ENCODE data around the gene FRAS1. TPM values are rescaled to one million over a fixed set of nuclear protein-coding genes. Genes with fewer than 3 reads are reported as not detected.

FRAS1 gene
- total RNA-seq, 4 donors from 2014 or later, result 3.1 to 11.4 (median 6.7) TPM

DNA sequence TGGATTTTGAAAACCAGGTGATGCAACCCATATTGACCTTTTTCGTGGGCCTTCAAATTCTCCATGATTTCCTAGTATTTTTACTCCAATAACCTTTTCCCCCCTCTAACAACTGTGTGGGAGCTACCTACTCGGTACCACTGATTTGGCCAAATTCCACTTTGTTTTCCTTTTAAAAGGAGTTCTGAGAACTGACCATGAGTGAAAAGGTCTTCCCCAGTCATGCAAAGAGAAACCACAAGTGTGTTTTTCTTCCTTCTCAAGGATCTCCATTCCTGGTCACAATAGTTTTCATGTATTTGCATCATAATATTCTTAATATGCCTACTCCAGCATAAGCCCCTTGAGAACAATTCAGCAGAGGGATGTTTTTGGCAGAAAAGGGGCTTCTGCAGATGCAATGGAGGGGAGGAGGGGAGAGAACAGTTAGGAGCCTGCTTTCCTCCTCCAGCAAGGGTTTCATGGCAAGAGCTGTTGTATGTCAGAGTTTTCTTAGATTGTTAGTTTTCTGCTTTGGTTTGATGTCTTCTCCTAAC is 299.2 kb downstream of the FRAS1 start:
- WGBS, 2 donors, result 80% methylated on average over 2 of the region's 2 CpGs
- no peak overlapping the region for H3K27ac ChIP-seq
- H3K27me3 ChIP-seq, result no peaks in the 10 kb centered on the region
- intact Hi-C loops (cut with DNase I), result no loop called here
- H3K4me1 ChIP-seq, result no peaks in the 10 kb centered on the region
- TF ChIP-seq, protein P1, sequence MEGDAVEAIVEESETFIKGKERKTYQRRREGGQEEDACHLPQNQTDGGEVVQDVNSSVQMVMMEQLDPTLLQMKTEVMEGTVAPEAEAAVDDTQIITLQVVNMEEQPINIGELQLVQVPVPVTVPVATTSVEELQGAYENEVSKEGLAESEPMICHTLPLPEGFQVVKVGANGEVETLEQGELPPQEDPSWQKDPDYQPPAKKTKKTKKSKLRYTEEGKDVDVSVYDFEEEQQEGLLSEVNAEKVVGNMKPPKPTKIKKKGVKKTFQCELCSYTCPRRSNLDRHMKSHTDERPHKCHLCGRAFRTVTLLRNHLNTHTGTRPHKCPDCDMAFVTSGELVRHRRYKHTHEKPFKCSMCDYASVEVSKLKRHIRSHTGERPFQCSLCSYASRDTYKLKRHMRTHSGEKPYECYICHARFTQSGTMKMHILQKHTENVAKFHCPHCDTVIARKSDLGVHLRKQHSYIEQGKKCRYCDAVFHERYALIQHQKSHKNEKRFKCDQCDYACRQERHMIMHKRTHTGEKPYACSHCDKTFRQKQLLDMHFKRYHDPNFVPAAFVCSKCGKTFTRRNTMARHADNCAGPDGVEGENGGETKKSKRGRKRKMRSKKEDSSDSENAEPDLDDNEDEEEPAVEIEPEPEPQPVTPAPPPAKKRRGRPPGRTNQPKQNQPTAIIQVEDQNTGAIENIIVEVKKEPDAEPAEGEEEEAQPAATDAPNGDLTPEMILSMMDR (IDR thresholded peaks at IDR 0.05), result no peak
- TF ChIP-seq POLR2A (IDR thresholded peaks at IDR 0.05), result no peak
- DNase-seq, result no peak
- H3K4me3 ChIP-seq, result no peak overlapping the region
- no peaks in the 10 kb centered on the region for H3K36me3 ChIP-seq
- no peaks in the 10 kb centered on the region for H3K9me3 ChIP-seq

DNA sequence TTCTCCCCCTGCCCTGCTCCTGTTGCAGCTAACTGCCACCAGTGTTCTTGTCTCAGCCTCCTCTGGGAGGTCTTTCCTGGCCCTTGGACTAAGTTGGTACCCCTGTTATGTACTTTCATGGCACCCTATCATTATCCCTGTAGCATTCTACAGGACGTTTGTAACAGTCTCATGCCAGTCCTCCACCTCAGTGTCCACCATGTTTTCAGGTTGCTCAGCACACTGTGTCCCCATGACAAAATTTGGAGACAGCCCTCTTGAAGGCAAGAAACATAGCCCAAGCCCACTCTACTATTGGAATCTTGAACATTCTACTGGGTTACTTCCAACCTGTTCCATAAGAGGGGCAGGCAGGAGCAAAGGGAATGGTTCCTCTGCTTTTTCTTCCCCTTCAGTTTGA is 300.0 kb downstream of the FRAS1 start:
- Histone ChIP-seq H3K9me3 (no peaks in the 10 kb centered on the region), H3K4me3 (no peak overlapping the region), H3K36me3 (no peaks in the 10 kb centered on the region), H3K27ac (no peak overlapping the region), H3K4me1 (no peaks in the 10 kb centered on the region), H3K27me3 (no peaks in the 10 kb centered on the region)
- intact Hi-C loops (cut with DNase I), result no loop called here
- DNase-seq, result no peak
- TF ChIP-seq, protein P1 (IDR thresholded peaks at IDR 0.05), result no peak
- TF ChIP-seq POLR2A (IDR thresholded peaks at IDR 0.05), result no peak
- WGBS, 2 donors, result 50 to 60% methylated on average over 1 of the region's 1 CpG

DNA sequence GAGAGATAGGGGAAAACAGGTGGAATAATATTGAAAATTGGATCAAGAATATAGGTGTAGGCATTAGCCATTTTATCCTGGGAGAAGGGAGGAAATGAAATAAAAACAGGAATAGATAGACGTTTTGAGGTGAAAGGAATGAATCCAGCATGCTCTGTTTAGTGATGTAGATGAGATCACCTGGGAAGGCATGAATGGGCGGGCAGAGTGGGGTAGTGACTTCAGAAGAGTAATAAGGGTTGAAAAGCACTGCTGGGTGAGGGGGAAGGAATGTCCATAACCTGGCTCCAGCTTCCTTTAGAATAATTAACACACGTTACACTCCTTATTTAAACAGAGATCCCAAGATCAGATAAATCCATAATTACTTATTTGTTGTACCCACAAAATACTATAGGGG is 303.3 kb downstream of the FRAS1 start:
- H3K4me1 ChIP-seq, result no peaks in the 10 kb centered on the region

DNA sequence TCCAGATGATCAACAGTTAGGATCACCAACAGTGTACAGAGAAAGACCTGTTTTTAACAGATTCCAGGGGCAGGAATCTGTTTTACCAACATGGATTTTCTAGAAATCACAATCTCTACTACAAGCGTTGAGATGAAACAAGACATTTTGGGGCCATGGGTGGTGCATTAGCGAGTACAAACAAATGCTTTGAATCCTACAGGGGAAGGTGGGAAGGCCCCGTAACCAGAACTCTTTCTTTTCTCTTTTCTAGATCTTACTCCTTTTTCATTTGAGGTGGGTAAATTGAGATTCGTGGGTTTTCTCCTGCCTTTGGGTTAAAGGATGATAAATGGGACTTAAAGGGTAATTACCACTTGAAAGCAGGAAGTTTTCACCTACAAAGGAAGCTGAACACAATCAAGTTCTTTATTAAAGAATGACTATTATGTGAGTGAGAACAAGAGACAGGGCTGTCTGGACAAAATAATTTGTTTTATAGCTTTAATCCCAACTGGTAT is 304.5 kb downstream of the FRAS1 start:
- Histone ChIP-seq H3K36me3 (no peaks in the 10 kb centered on the region), H3K27ac (no peak overlapping the region), H3K9me3 (no peaks in the 10 kb centered on the region), H3K4me3 (no peak overlapping the region), H3K4me1 (no peaks in the 10 kb centered on the region), H3K27me3 (no peaks in the 10 kb centered on the region)
- no peak for DNase-seq
- intact Hi-C loops (cut with DNase I), result no loop called here
- TF ChIP-seq POLR2A (IDR thresholded peaks at IDR 0.05), result no peak
- TF ChIP-seq, protein P1 (IDR thresholded peaks at IDR 0.05), result no peak
- WGBS, 2 donors, result 51 to 62% methylated on average over 4 of the region's 4 CpGs

More for the DNA sequence above, 303.3 kb downstream of the FRAS1 start:
- DNase-seq, result no peak
- no peaks in the 10 kb centered on the region for H3K36me3 ChIP-seq
- no peak overlapping the region for H3K27ac ChIP-seq
- 62 to 63% methylated on average over 3 of the region's 3 CpGs for WGBS, 2 donors
- no peak for TF ChIP-seq POLR2A (IDR thresholded peaks at IDR 0.05)
- TF ChIP-seq, protein P1 (IDR thresholded peaks at IDR 0.05), result no peak
- intact Hi-C loops (cut with DNase I), result no loop called here
- no peaks in the 10 kb centered on the region for H3K9me3 ChIP-seq
- H3K4me3 ChIP-seq, result no peak overlapping the region
- no peaks in the 10 kb centered on the region for H3K27me3 ChIP-seq

DNA sequence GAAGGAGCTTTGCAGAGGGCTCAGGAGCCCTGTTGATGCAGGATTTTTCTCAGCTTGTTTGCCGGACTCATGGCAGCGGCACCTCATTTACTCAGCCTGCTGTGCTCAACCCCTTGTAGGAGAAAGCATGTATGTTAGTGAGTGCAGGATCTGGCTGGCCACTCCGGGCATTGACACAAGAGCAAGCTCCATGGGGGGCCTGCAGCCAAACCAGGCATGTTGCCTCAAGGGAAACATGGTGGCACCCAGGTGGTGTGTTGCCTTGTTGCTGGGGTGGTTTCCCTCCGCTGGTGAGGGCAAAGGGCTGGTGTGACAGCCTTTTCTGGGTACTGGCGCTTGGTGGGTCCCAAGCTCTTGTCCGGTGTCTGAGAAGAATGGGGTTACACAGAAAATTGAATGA is 305.2 kb downstream of the FRAS1 start:
- H3K4me1 ChIP-seq, result no peaks in the 10 kb centered on the region
- H3K27me3 ChIP-seq, result no peaks in the 10 kb centered on the region
- TF ChIP-seq POLR2A (IDR thresholded peaks at IDR 0.05), result no peak
- TF ChIP-seq, protein P1 (IDR thresholded peaks at IDR 0.05), result no peak
- DNase-seq, result no peak
- no peaks in the 10 kb centered on the region for H3K36me3 ChIP-seq
- no peak overlapping the region for H3K27ac ChIP-seq
- intact Hi-C loops (cut with DNase I), result no loop called here
- no peak overlapping the region for H3K4me3 ChIP-seq
- H3K9me3 ChIP-seq, result no peaks in the 10 kb centered on the region
- 84 to 98% methylated on average over 4 to 5 of the region's 6 CpGs for WGBS, 2 donors
